Measurements from ENCODE around the gene ADGRL2.
A peak's percentile ranks its signal among the peaks of the same experiment; 100 is the strongest.

Gene ADGRL2

GRCh38 chr1:81802457-81802706 lies 1.6 kb downstream of the ADGRL2 start:
- Mint-ChIP-seq H3K9me3 (no peaks in the 10 kb centered on the region), H3K27ac (no peak overlapping the region), H3K4me3 (peak overlapping the region; percentile 15 to 50), H3K27me3 (peaks cover 47% of the 10 kb centered on the region), H3K4me1 (peaks cover 22% of the 10 kb centered on the region)
- DNase-seq (no peak), ATAC-seq (no peak)

- Mint-ChIP-seq H3K9me3 (no peaks in the 10 kb centered on the region), H3K27me3 (peaks cover 47% of the 10 kb centered on the region), H3K27ac (no peak overlapping the region), H3K4me3 (no peak overlapping the region), H3K4me1 (peaks cover 22% of the 10 kb centered on the region)
- ATAC-seq: peak; percentile 57
- peak in 1 of 2 donors; percentile 0 for DNase-seq
Observed at GRCh38 chr1:81802707-81803430, 2.1 kb downstream of the ADGRL2 start.

GRCh38 chr1:81803431-81804110 lies 2.8 kb downstream of the ADGRL2 start:
- peak; percentile 18 for ATAC-seq
- no peaks in the 10 kb centered on the region for H3K9me3 Mint-ChIP-seq
- DNase-seq: no peak
- no peak overlapping the region for H3K27ac Mint-ChIP-seq
- H3K4me3 Mint-ChIP-seq: no peak overlapping the region
- peaks cover 47% of the 10 kb centered on the region for H3K27me3 Mint-ChIP-seq
- H3K4me1 Mint-ChIP-seq: peaks cover 22% of the 10 kb centered on the region

GRCh38 chr1:81804312-81804711 lies 3.6 kb downstream of the ADGRL2 start:
- Mint-ChIP-seq H3K4me1 (peaks cover 22% of the 10 kb centered on the region), H3K27me3 (peaks cover 47% of the 10 kb centered on the region), H3K27ac (no peak overlapping the region), H3K9me3 (no peaks in the 10 kb centered on the region), H3K4me3 (no peak overlapping the region)
- DNase-seq (no peak), ATAC-seq (no peak)

- Mint-ChIP-seq H3K27ac (no peak overlapping the region), H3K4me1 (peaks cover 15% of the 10 kb centered on the region), H3K27me3 (peaks cover 35% of the 10 kb centered on the region), H3K9me3 (no peaks in the 10 kb centered on the region), H3K4me3 (no peak overlapping the region)
- DNase-seq (no peak), ATAC-seq (no peak)
Observed at GRCh38 chr1:81805537-81806431, 5.0 kb downstream of the ADGRL2 start.

GRCh38 chr1:81806432-81806770 lies 5.7 kb downstream of the ADGRL2 start:
- Mint-ChIP-seq H3K9me3 (no peaks in the 10 kb centered on the region), H3K4me3 (no peak overlapping the region), H3K27ac (no peak overlapping the region), H3K27me3 (peaks cover 29% of the 10 kb centered on the region), H3K4me1 (peaks cover 15% of the 10 kb centered on the region)
- DNase-seq (no peak), ATAC-seq (no peak)

- H3K27ac Mint-ChIP-seq: no peak overlapping the region
- H3K4me3 Mint-ChIP-seq: no peak overlapping the region
- no peaks in the 10 kb centered on the region for H3K4me1 Mint-ChIP-seq
- H3K9me3 Mint-ChIP-seq: no peaks in the 10 kb centered on the region
- peaks cover 8% of the 10 kb centered on the region for H3K27me3 Mint-ChIP-seq
- DNase-seq (no peak), ATAC-seq (no peak)
Observed at GRCh38 chr1:81808760-81809159, 8.0 kb downstream of the ADGRL2 start.

GRCh38 chr1:81809808-81810207 lies 9.1 kb downstream of the ADGRL2 start:
- ATAC-seq: no peak
- H3K27me3 Mint-ChIP-seq: no peaks in the 10 kb centered on the region
- no peaks in the 10 kb centered on the region for H3K9me3 Mint-ChIP-seq
- H3K4me1 Mint-ChIP-seq: no peaks in the 10 kb centered on the region
- H3K4me3 Mint-ChIP-seq: no peak overlapping the region
- no peak for DNase-seq
- H3K27ac Mint-ChIP-seq: no peak overlapping the region

GRCh38 chr1:81811757-81812371 lies 11.1 kb downstream of the ADGRL2 start:
- H3K27ac Mint-ChIP-seq: no peak overlapping the region
- DNase-seq: no peak
- no peaks in the 10 kb centered on the region for H3K27me3 Mint-ChIP-seq
- no peak for ATAC-seq
- H3K9me3 Mint-ChIP-seq: no peaks in the 10 kb centered on the region
- H3K4me3 Mint-ChIP-seq: no peak overlapping the region
- no peaks in the 10 kb centered on the region for H3K4me1 Mint-ChIP-seq

- no peak overlapping the region for H3K27ac Mint-ChIP-seq
- H3K4me3 Mint-ChIP-seq: no peak overlapping the region
- H3K9me3 Mint-ChIP-seq: no peaks in the 10 kb centered on the region
- DNase-seq: no peak
- no peak for ATAC-seq
- H3K27me3 Mint-ChIP-seq: no peaks in the 10 kb centered on the region
- H3K4me1 Mint-ChIP-seq: no peaks in the 10 kb centered on the region
Observed at GRCh38 chr1:81812712-81813111, 12.0 kb downstream of the ADGRL2 start.

GRCh38 chr1:81813691-81814090 lies 13.0 kb downstream of the ADGRL2 start:
- no peak for DNase-seq
- Mint-ChIP-seq H3K27me3 (no peaks in the 10 kb centered on the region), H3K4me3 (no peak overlapping the region), H3K4me1 (no peaks in the 10 kb centered on the region), H3K27ac (no peak overlapping the region), H3K9me3 (no peaks in the 10 kb centered on the region)
- no peak for ATAC-seq

- no peak for ATAC-seq
- peaks cover 0 to 8% of the 10 kb centered on the region in 2 donors for H3K9me3 Mint-ChIP-seq
- H3K27me3 Mint-ChIP-seq: no peaks in the 10 kb centered on the region
- H3K4me3 Mint-ChIP-seq: no peak overlapping the region
- no peaks in the 10 kb centered on the region for H3K4me1 Mint-ChIP-seq
- no peak overlapping the region for H3K27ac Mint-ChIP-seq
- no peak for DNase-seq
Observed at GRCh38 chr1:81819613-81820012, 18.9 kb downstream of the ADGRL2 start.

GRCh38 chr1:81820765-81821164 lies 20.0 kb downstream of the ADGRL2 start:
- DNase-seq (no peak), ATAC-seq (no peak)
- Mint-ChIP-seq H3K9me3 (peaks cover 0 to 12% of the 10 kb centered on the region in 2 donors), H3K4me1 (no peaks in the 10 kb centered on the region), H3K27ac (no peak overlapping the region), H3K4me3 (no peak overlapping the region), H3K27me3 (no peaks in the 10 kb centered on the region)

GRCh38 chr1:81823082-81823481 lies 22.3 kb downstream of the ADGRL2 start:
- no peak overlapping the region for H3K27ac Mint-ChIP-seq
- DNase-seq: no peak
- no peak for ATAC-seq
- no peak overlapping the region for H3K4me3 Mint-ChIP-seq
- H3K27me3 Mint-ChIP-seq: no peaks in the 10 kb centered on the region
- H3K9me3 Mint-ChIP-seq: peaks cover 0 to 12% of the 10 kb centered on the region in 2 donors
- H3K4me1 Mint-ChIP-seq: no peaks in the 10 kb centered on the region

- H3K9me3 Mint-ChIP-seq: peaks cover 0 to 7% of the 10 kb centered on the region in 2 donors
Observed at GRCh38 chr1:81824759-81825158, 24.0 kb downstream of the ADGRL2 start.

GRCh38 chr1:81827942-81828341 lies 27.2 kb downstream of the ADGRL2 start:
- DNase-seq: no peak
- H3K9me3 Mint-ChIP-seq: peaks cover 0 to 7% of the 10 kb centered on the region in 2 donors
- no peaks in the 10 kb centered on the region for H3K4me1 Mint-ChIP-seq
- H3K27me3 Mint-ChIP-seq: no peaks in the 10 kb centered on the region
- no peak overlapping the region for H3K4me3 Mint-ChIP-seq
- H3K27ac Mint-ChIP-seq: no peak overlapping the region
- ATAC-seq: no peak

More at GRCh38 chr1:81824759-81825158, 24.0 kb downstream of the ADGRL2 start:
- H3K4me3 Mint-ChIP-seq: no peak overlapping the region
- H3K4me1 Mint-ChIP-seq: no peaks in the 10 kb centered on the region
- H3K27ac Mint-ChIP-seq: no peak overlapping the region
- no peak for ATAC-seq
- no peaks in the 10 kb centered on the region for H3K27me3 Mint-ChIP-seq
- DNase-seq: no peak

Measured in stimulated activated naive CD8-positive, alpha-beta T cell treated with anti-CD3 and anti-CD28 coated beads, Interleukin-15, amount 100 ng/mL, for 72 hours (primary cell).